Stimulated activated CD4-positive, alpha-beta T cell treated with anti-CD3 and anti-CD28 coated beads, TNF-alpha, amount 100 ng/mL, for 48 hours (primary cell): ENCODE data around the gene C10orf105.

Experiments
- DNase-seq, 3 donors: peaks; one replicate each; pipeline ENCODE4 v3.0.0-alpha.2; 2020; ENCODE audit warnings: low read depth in 3 of 3

C10orf105 gene

GRCh38 chr10:71697938-71698709 is 21.5 kb downstream of the C10orf105 start:
- no peak for DNase-seq

GRCh38 chr10:71696628-71697326 is 22.8 kb downstream of the C10orf105 start:
- DNase-seq, result peak; percentile 43 to 70 (median 46)

- no peak for DNase-seq
These were observed 23.8 kb downstream of the C10orf105 start for GRCh38 chr10:71695502-71696476.

- DNase-seq, result no peak
These were observed 25.0 kb downstream of the C10orf105 start for GRCh38 chr10:71694567-71694968.

- no peak for DNase-seq
These were observed 25.5 kb downstream of the C10orf105 start for GRCh38 chr10:71694039-71694501.

GRCh38 chr10:71693377-71693776 is 26.2 kb downstream of the C10orf105 start:
- DNase-seq, result no peak

GRCh38 chr10:71692598-71693306 is 26.8 kb downstream of the C10orf105 start:
- DNase-seq, result no peak

GRCh38 chr10:71691405-71691804 is 28.2 kb downstream of the C10orf105 start:
- DNase-seq, result no peak

- no peak for DNase-seq
These were observed 29.4 kb downstream of the C10orf105 start for GRCh38 chr10:71690094-71690720.

GRCh38 chr10:71688256-71688655 is 31.3 kb downstream of the C10orf105 start:
- no peak for DNase-seq

- DNase-seq, result no peak
These were observed 32.1 kb downstream of the C10orf105 start for GRCh38 chr10:71687480-71687879.

- no peak for DNase-seq
These were observed 32.5 kb downstream of the C10orf105 start for GRCh38 chr10:71687077-71687476.

- DNase-seq, result no peak
These were observed 33.9 kb downstream of the C10orf105 start for GRCh38 chr10:71685554-71686232.

GRCh38 chr10:71684356-71685173 is 35.0 kb downstream of the C10orf105 start:
- no peak for DNase-seq

- no peak for DNase-seq
These were observed 36.3 kb downstream of the C10orf105 start for GRCh38 chr10:71683301-71683700.

GRCh38 chr10:71681977-71682376 is 37.6 kb downstream of the C10orf105 start:
- DNase-seq, result no peak

- DNase-seq, result no peak
These were observed 40.2 kb downstream of the C10orf105 start for GRCh38 chr10:71679425-71679824.

- no peak for DNase-seq
These were observed 41.3 kb downstream of the C10orf105 start for GRCh38 chr10:71678057-71678805.

- DNase-seq, result no peak
These were observed 42.3 kb downstream of the C10orf105 start for GRCh38 chr10:71677261-71677660.
